Left forelimb (tissue), 1 donor: ENCODE results near the gene NF1.
"Not testable (repeated sequence)": the region's sequence is repeated elsewhere in the genome, so short reads cannot be mapped to it uniquely, and the experiment has no call there.

Source experiments
- DNase-seq: peaks from one replicate; pipeline ENCODE4 v3.0.0-alpha.2; 2018; ENCODE audit warnings: low spot score

The NF1 gene

GRCh38 chr17:31078290-31078689 is 16.5 kb upstream of the NF1 start:
- DNase-seq: no peak

- DNase-seq: no peak
Observed at GRCh38 chr17:31079731-31080130, 15.0 kb upstream of the NF1 start.

GRCh38 chr17:31085563-31085962 is 9.2 kb upstream of the NF1 start:
- no peak for DNase-seq

GRCh38 chr17:31089471-31089870 is 5.3 kb upstream of the NF1 start:
- no peak for DNase-seq

- DNase-seq: not testable (repeated sequence)
Observed at GRCh38 chr17:31090650-31091049, 4.1 kb upstream of the NF1 start.

- DNase-seq: no peak
Observed at GRCh38 chr17:31092475-31093064, 2.2 kb upstream of the NF1 start.

- DNase-seq: no peak
Observed at GRCh38 chr17:31093866-31094599, 744 bp upstream of the NF1 start.

- peak; percentile 82 for DNase-seq
Observed at GRCh38 chr17:31095236-31096105, 694 bp downstream of the NF1 start.

- no peak for DNase-seq
Observed at GRCh38 chr17:31096106-31096436, 1.3 kb downstream of the NF1 start.

GRCh38 chr17:31099016-31099415 is 4.2 kb downstream of the NF1 start:
- DNase-seq: no peak

GRCh38 chr17:31100840-31101459 is 6.2 kb downstream of the NF1 start:
- DNase-seq: no peak

- no peak for DNase-seq
Observed at GRCh38 chr17:31101943-31102342, 7.2 kb downstream of the NF1 start.

GRCh38 chr17:31105991-31106390 is 11.2 kb downstream of the NF1 start:
- no peak for DNase-seq

- DNase-seq: no peak
Observed at GRCh38 chr17:31111183-31111582, 16.4 kb downstream of the NF1 start.

- no peak for DNase-seq
Observed at GRCh38 chr17:31112001-31112661, 17.4 kb downstream of the NF1 start.

- not testable (repeated sequence) for DNase-seq
Observed at GRCh38 chr17:31113368-31113767, 18.6 kb downstream of the NF1 start.

GRCh38 chr17:31113939-31114338 is 19.2 kb downstream of the NF1 start:
- DNase-seq: no peak

GRCh38 chr17:31114956-31115555 is 20.3 kb downstream of the NF1 start:
- no peak for DNase-seq

GRCh38 chr17:31116167-31116566 is 21.4 kb downstream of the NF1 start:
- DNase-seq: no peak

- DNase-seq: no peak
Observed at GRCh38 chr17:31122746-31123145, 28.0 kb downstream of the NF1 start.

- no peak for DNase-seq
Observed at GRCh38 chr17:31126318-31126717, 31.5 kb downstream of the NF1 start.

GRCh38 chr17:31128241-31128640 is 33.5 kb downstream of the NF1 start:
- DNase-seq: no peak
